Lower leg skin (tissue), 3 donors: ENCODE results near the gene GEMIN7.

Experiments
- POLR2A ChIP-seq, 2 donors: fragments of 450-650 bp; IDR thresholded peaks; one replicate each; pipeline ENCODE4 v1.6.1; 2016 to 2017; ENCODE audit warnings: antibody characterized with exemption in 2 of 2, mild to moderate bottlenecking in 1 of 2, moderate library complexity in 1 of 2
- TF ChIP-seq, protein P1 (sequence below), 3 donors: fragments of 450-650 bp; IDR thresholded peaks; one replicate each; pipeline ENCODE4 v1.5.1; 2016; ENCODE audit warnings: antibody characterized with exemption in 3 of 3, mild to moderate bottlenecking in 3 of 3, moderate library complexity in 2 of 3

DNA sequence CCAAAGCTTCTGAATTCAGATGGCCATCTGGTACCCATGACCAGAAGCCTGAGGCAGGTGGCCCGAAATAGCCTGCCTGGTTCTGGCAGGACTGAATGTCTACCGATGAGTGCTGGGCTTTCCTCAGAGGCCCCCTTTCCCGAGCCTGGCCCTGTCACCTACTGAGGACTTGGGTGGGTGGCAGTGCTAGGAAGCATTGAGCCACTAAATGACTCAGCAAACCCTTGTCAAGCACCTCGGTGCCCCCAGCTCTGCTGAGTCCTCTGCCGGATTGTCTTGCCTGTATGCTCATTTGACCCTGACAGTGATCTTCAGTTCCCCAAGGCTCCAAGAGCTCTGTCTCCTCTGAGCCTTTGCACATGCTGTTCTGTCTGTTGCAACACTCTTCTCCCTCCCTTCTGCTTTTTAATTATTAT, 31.8 kb downstream of the GEMIN7 start:
- no peak for TF ChIP-seq POLR2A (IDR thresholded peaks at IDR 0.05)
- TF ChIP-seq, protein P1, sequence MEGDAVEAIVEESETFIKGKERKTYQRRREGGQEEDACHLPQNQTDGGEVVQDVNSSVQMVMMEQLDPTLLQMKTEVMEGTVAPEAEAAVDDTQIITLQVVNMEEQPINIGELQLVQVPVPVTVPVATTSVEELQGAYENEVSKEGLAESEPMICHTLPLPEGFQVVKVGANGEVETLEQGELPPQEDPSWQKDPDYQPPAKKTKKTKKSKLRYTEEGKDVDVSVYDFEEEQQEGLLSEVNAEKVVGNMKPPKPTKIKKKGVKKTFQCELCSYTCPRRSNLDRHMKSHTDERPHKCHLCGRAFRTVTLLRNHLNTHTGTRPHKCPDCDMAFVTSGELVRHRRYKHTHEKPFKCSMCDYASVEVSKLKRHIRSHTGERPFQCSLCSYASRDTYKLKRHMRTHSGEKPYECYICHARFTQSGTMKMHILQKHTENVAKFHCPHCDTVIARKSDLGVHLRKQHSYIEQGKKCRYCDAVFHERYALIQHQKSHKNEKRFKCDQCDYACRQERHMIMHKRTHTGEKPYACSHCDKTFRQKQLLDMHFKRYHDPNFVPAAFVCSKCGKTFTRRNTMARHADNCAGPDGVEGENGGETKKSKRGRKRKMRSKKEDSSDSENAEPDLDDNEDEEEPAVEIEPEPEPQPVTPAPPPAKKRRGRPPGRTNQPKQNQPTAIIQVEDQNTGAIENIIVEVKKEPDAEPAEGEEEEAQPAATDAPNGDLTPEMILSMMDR (IDR thresholded peaks at IDR 0.05) = no peak
